HepG2 (cell line): Measurements from ENCODE around the gene PANK4. TPM values are rescaled to one million over a fixed set of nuclear protein-coding genes. Genes with fewer than 3 reads are reported as not detected.
A peak's percentile ranks its signal among the peaks of the same experiment; 100 is the strongest.

Experiments
- ATAC-seq: fragments of 200-7000 bp; cut with Tn5 transposase; 3 replicates; pipeline ENCODE4 v1.9.1; 2020; ENCODE audit warnings: mild to moderate bottlenecking, moderate library complexity
- BruUV-seq: library from RNA; stranded (reverse); fragments of 400-500 nt; replicated peaks from 2 replicates; lab custom pipeline; 2021; lab: Mats Ljungman, UMichigan
- CTCF ChIA-PET: fragments of 300-600 bp; formaldehyde crosslinking; extraction: SDS; loops from one replicate; lab custom pipeline; 2021; ENCODE audit warnings: low total read pairs, inconsistent platforms, low intra/inter-chr PET ratio; lab: Yijun Ruan, JAX
- POLR2A ChIA-PET: fragments of 350-600 bp; sonication (Branson Sonifier 250); formaldehyde crosslinking; loops from one replicate; lab custom pipeline; 2020; ENCODE audit warnings: antibody characterized with exemption, inconsistent platforms; lab: Yijun Ruan, JAX
- DNase-seq: peaks from one replicate; pipeline ENCODE4 v3.0.0-alpha.2; 2015; ENCODE audit warnings: low spot score
- FAIRE-seq: peaks from 3 replicates; lab custom pipeline; 2011; peaks lifted over from hg19 to GRCh38; lab: Jason Lieb, UNC
- H2AFZ ChIP-seq: one replicate; pipeline ENCODE4 v1.6.1; 2011; ENCODE audit warnings: low read length, inconsistent platforms
- H3K27ac ChIP-seq: fragments of 300-600 bp; 3 replicates; pipeline ENCODE4 v1.8.0; 2011; ENCODE audit warnings: mixed run types, mild to moderate bottlenecking, mixed read lengths, low read length, inconsistent platforms; ENCODE audit not compliant: insufficient read depth; ENCODE audit errors: extremely low read length
- H3K27me3 ChIP-seq, 2 experiments: fragments of 200-600 bp in 1 of 2; 2 replicates in 1 of 2; 3 replicates in 1 of 2; pipeline versions ENCODE4 v1.6.0 to v1.8.0; 2011; ENCODE audit warnings: low read length in 2 of 2, mild to moderate bottlenecking in 2 of 2, moderate library complexity in 2 of 2, inconsistent platforms in 1 of 2; ENCODE audit not compliant: insufficient read depth in 2 of 2, control insufficient read depth in 1 of 2
- H3K36me3 ChIP-seq, 2 experiments: fragments of 200-600 bp in 1 of 2; replicated peaks in 1 of 2; 2 replicates in 1 of 2; 3 replicates in 1 of 2; pipeline versions ENCODE4 v1.5.1 to v1.8.0; 2011; ENCODE audit warnings: low read length in 2 of 2, inconsistent platforms in 1 of 2; ENCODE audit not compliant: insufficient read depth in 2 of 2, control insufficient read depth in 1 of 2
- H3K4me1 ChIP-seq: 2 replicates; pipeline ENCODE4 v1.5.1; 2012; ENCODE audit warnings: low read length, inconsistent platforms; ENCODE audit not compliant: insufficient read depth
- H3K4me2 ChIP-seq: 2 replicates; pipeline ENCODE4 v1.6.0; 2011; ENCODE audit warnings: low read depth, low read length, inconsistent platforms
- H3K4me3 ChIP-seq, 3 experiments: fragments of 200-600 bp in 1 of 3; sonication (generic), shearing (Covaris generic) in 1 of 3; replicated peaks in 1 of 3; 2 replicates each; pipeline ENCODE4 v1.5.1; 2011 to 2016; ENCODE audit warnings: low read length in 3 of 3, inconsistent platforms in 2 of 3, low read depth in 2 of 3, mild to moderate bottlenecking in 2 of 3, control low read depth in 1 of 3, mixed read lengths in 1 of 3; ENCODE audit not compliant: insufficient read depth in 1 of 3
- H3K79me2 ChIP-seq: one replicate; pipeline ENCODE4 v1.6.1; 2011; ENCODE audit warnings: low read length, inconsistent platforms; ENCODE audit not compliant: insufficient read depth
- H3K9ac ChIP-seq: 2 replicates; pipeline ENCODE4 v1.6.0; 2011; ENCODE audit warnings: mild to moderate bottlenecking, low read depth, low read length, inconsistent platforms; ENCODE audit not compliant: insufficient read depth
- H3K9me3 ChIP-seq: 2 replicates; pipeline ENCODE4 v1.5.1; 2012; ENCODE audit warnings: mild to moderate bottlenecking, low read length
- H4K20me1 ChIP-seq: 2 replicates; pipeline ENCODE4 v1.6.0; 2011; ENCODE audit warnings: inconsistent platforms, mild to moderate bottlenecking, low read length, moderate library complexity; ENCODE audit not compliant: insufficient read depth
- CSRNP2 ChIP-seq: sonication (generic); formaldehyde crosslinking; conservative IDR thresholded peaks from 2 replicates; pipeline ENCODE4 v1.8.0; 2022; ENCODE audit warnings: low read depth, missing genetic modification reagents
- MNT ChIP-seq: fragments of 450-650 bp; IDR thresholded peaks from 2 replicates; pipeline ENCODE4 v1.6.1; 2016
- MTA1 ChIP-seq: sonication (generic); formaldehyde crosslinking; IDR thresholded peaks from 2 replicates; pipeline ENCODE4 v1.4.0; 2020; ENCODE audit warnings: missing genetic modification reagents, mild to moderate bottlenecking, borderline replicate concordance
- RFX1 ChIP-seq: fragments of 450-650 bp; IDR thresholded peaks from 2 replicates; pipeline ENCODE4 v1.6.1; 2017
- SP1 ChIP-seq, 2 experiments: fragments of 450-650 bp in 1 of 2; sonication (generic) in 1 of 2; formaldehyde crosslinking in 1 of 2; IDR thresholded peaks; 2 replicates each; pipeline versions ENCODE4 v1.4.0 to v1.6.1; 2016 to 2020; ENCODE audit warnings: missing genetic modification reagents in 1 of 2
- ZNF225 ChIP-seq: sonication (generic); formaldehyde crosslinking; IDR thresholded peaks from 2 replicates; pipeline ENCODE4 v1.4.0; 2020; ENCODE audit warnings: mild to moderate bottlenecking, missing genetic modification reagents
- ZNF775 ChIP-seq: sonication (generic); formaldehyde crosslinking; IDR thresholded peaks from 2 replicates; pipeline ENCODE4 v1.4.0; 2020; ENCODE audit warnings: missing genetic modification reagents, mild to moderate bottlenecking, moderate library complexity, borderline replicate concordance
- ZSCAN12 ChIP-seq: sonication (generic); formaldehyde crosslinking; IDR thresholded peaks from 2 replicates; pipeline ENCODE4 v1.9.0; 2021; ENCODE audit warnings: mild to moderate bottlenecking, missing genetic modification reagents
- ZSCAN9 ChIP-seq: IDR thresholded peaks from 2 replicates; pipeline ENCODE4 v1.6.1; 2016; ENCODE audit warnings: borderline replicate concordance
- WGBS: methylation state at CpG from one replicate; pipeline ENCODE4 v1.1.6; 2017; ENCODE audit warnings: low lambda C conversion rate; 5-methylcytosine and 5-hydroxymethylcytosine counted together
- in situ Hi-C: cut with HindIII; loops from 2 replicates; pipeline ENCODE4 v1.10.0; 2017; ENCODE audit warnings: low pct_unique_long_range_greater_than_20kb; ENCODE audit not compliant: extremely low pct_ligation_motif_present
- intact Hi-C: fragments of 100-400 bp; cut with micrococcal nuclease; formaldehyde crosslinking; loops from one replicate; pipeline ENCODE4 v1.10.0; 2022; ENCODE audit not compliant: unreplicated experiment
- polyA plus RNA-seq, 8 experiments: library from polyadenylated mRNA; depleted of rRNA in 3 of 8; stranded (reverse) in 7 of 8; unstranded in 1 of 8; fragments of >200 nt; fragmentation: Illumina TruSeq in 4 of 8; extraction: Trizol in 4 of 8; gene quantifications; 2 replicates each; pipeline versions ENCODE4 v1.2.1 to v1.2.3, GENCODE V29; 2011 to 2016; ENCODE audit warnings: low read depth in 4 of 8, missing spikeins in 1 of 8, mixed read lengths in 1 of 8; ENCODE audit not compliant: insufficient read depth in 1 of 8
- total RNA-seq, 5 experiments: library from RNA; depleted of rRNA; stranded (reverse); fragments of >200 nt; fragmentation: Illumina TruSeq; extraction: Trizol; gene quantifications; 2 replicates each; pipeline ENCODE4 v1.2.3, GENCODE V29; 2016; ENCODE audit warnings: low read depth in 1 of 5

Gene PANK4
- total and polyA plus RNA-seq, 2 of the 13 experiments (the other 11 are each of a cell fraction or from before 2014, with no cell fraction given): 17.4 to 19.3 TPM

- TF ChIP-seq MNT (peak; percentile 38; the same call in 1 of the 2 replicates), SP1 (IDR thresholded peaks at IDR 0.05) (no peak), SP1 (CRISPR knock-in tag; IDR thresholded peaks at IDR 0.05) (no peak)
These were observed 33.2 kb downstream of the PANK4 start (continued) for GRCh38 chr1:2493218-2493617.

- Histone ChIP-seq H3K27me3 (peaks cover 41 to 74% of the 10 kb centered on the region in 2 experiments), H3K27ac (no peak overlapping the region), H3K9ac (no peak overlapping the region), H2AFZ (no peak overlapping the region), H3K36me3 (no peaks in the 10 kb centered on the region), H3K79me2 (no peaks in the 10 kb centered on the region), H3K4me1 (peaks cover 27% of the 10 kb centered on the region), H3K4me3 (no peak overlapping the region), H3K9me3 (peaks cover 8% of the 10 kb centered on the region; the same call in 1 of the 2 replicates), H3K4me2 (no peak overlapping the region), H4K20me1 (no peaks in the 10 kb centered on the region)
- in situ Hi-C loops (no loop called here), intact Hi-C loops (no loop called here)
- FAIRE-seq (no peak), DNase-seq (no peak), ATAC-seq (no peak)
- POLR2A ChIA-PET: no interaction called here
- CTCF ChIA-PET: no interaction called here
- WGBS: 5% methylated on average over 7 of the region's 13 CpGs
- TF ChIP-seq ZNF775 (CRISPR knock-in tag) (no peak), CSRNP2 (CRISPR knock-in tag) (no peak), RFX1 (no peak), MTA1 (CRISPR knock-in tag) (no peak), ZNF225 (CRISPR knock-in tag) (no peak), ZSCAN12 (CRISPR knock-in tag) (no peak), ZSCAN9 (CRISPR knock-in tag) (no peak)
- TF ChIP-seq, all 625 proteins: peak for 0
- BruUV-seq: no TSS peak
These were observed 34.3 kb downstream of the PANK4 start for GRCh38 chr1:2492091-2492490.
